ENCODE data around the gene TUBB1. TPM values are rescaled to one million over a fixed set of nuclear protein-coding genes. Genes with fewer than 3 reads are reported as not detected.
A peak's percentile ranks its signal among the peaks of the same experiment; 100 is the strongest.

Gene TUBB1
- total and polyA plus RNA-seq, 11 donors, result 0.07 to 0.64 (median 0.22) TPM; not detected in 1

GRCh38 chr20:59062081-59062480, 42.9 kb downstream of the TUBB1 start:
- intact Hi-C loops (cut with DNase I), result no loop called here
- TF ChIP-seq CTCF (IDR thresholded peaks at IDR 0.05) (no peak), POLR2A (IDR thresholded peaks at IDR 0.05) (no peak)
- Histone ChIP-seq H3K36me3 (no peaks in the 10 kb centered on the region), H3K9me3 (peaks cover 0 to 1% (median 0%) of the 10 kb centered on the region in 12 donors), H3K4me1 (peaks cover 0 to 20% (median 12%) of the 10 kb centered on the region in 12 donors), H3K27me3 (no peaks in the 10 kb centered on the region), H3K4me3 (no peak overlapping the region), H3K27ac (no peak overlapping the region)
- 61 to 68% (median 64%) methylated on average over 4 of the region's 4 CpGs for WGBS, 4 donors
- ATAC-seq, result peak in 2 of 4 donors; percentile 41 to 50
- DNase-seq, result no peak

DNA sequence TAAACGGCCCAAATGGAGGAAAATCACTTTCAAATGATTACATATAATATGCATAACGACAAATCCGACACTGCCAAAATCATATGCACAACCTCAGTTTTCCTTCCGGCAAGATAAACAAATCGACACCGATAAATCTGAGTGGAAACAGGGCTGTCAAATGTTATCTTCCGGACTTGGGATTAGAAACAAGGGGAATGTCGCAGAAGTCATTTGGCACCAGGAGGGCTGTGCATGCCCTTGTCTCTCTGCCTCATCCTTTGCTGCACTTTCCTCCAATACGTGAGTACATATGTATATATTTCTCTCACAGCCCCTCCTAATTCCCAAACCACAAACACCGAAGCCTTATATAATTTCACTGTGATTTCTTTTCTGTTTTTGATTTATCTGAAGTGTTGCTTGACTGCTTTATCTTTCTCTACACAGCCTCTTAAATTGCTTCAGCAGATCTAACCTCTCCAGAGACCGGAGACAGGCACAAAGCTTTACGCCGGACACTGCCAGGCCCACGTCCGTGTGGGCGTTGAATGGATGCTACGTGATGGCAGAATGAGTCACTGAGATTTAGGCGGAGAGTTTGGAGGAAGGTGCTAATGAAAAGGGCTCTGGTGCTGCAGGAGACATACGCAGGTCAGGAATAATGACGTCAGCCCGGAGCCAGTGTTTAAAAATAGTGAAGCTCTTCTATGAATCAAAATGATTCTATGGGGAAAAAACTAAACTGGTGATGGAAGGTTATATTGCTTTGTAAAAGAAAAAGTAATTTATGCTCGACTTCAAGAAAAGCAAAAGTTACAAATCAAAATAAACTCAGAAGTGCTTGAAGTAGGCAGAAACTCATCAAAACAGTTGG, 44.4 kb downstream of the TUBB1 start:
- Histone ChIP-seq H3K9me3 (no peaks in the 10 kb centered on the region), H3K4me3 (peak overlapping the region in 8 of 12 donors; percentile 2 to 31 (median 19)), H3K4me1 (peaks cover 0 to 20% (median 12%) of the 10 kb centered on the region in 12 donors), H3K36me3 (no peaks in the 10 kb centered on the region), H3K27ac (peak overlapping the region in 10 of 12 donors; percentile 17 to 67 (median 58)), H3K27me3 (no peaks in the 10 kb centered on the region)
- DNase-seq, result peak; percentile 44 to 82 (median 65)
- 10 to 15% (median 13%) methylated on average over 22 of the region's 22 CpGs for WGBS, 4 donors
- ATAC-seq, result peak; percentile 73 to 99 (median 99)
- TF ChIP-seq POLR2A (IDR thresholded peaks at IDR 0.05), result no peak
- TF ChIP-seq CTCF (IDR thresholded peaks at IDR 0.05), result no peak
- intact Hi-C loops (cut with DNase I), result no loop called here

- H3K27me3 ChIP-seq, result no peaks in the 10 kb centered on the region
- intact Hi-C loops (cut with DNase I), result no loop called here
- DNase-seq (no peak), ATAC-seq (peak in 2 of 4 donors; percentile 16 to 38)
- 19 to 25% (median 22%) methylated on average over 4 of the region's 4 CpGs for WGBS, 4 donors
- peaks cover 0 to 20% (median 12%) of the 10 kb centered on the region in 12 donors for H3K4me1 ChIP-seq
- TF ChIP-seq CTCF (IDR thresholded peaks at IDR 0.05) (no peak), POLR2A (IDR thresholded peaks at IDR 0.05) (no peak)
- peak overlapping the region in 9 of 12 donors; percentile 7 to 67 (median 54) for H3K27ac ChIP-seq
- H3K9me3 ChIP-seq, result no peaks in the 10 kb centered on the region
- H3K4me3 ChIP-seq, result peak overlapping the region in 6 of 12 donors; percentile 3 to 31 (median 19)
- H3K36me3 ChIP-seq, result no peaks in the 10 kb centered on the region
Measured at GRCh38 chr20:59064214-59064722, 45.0 kb downstream of the TUBB1 start.

GRCh38 chr20:59068534-59068933, 49.3 kb downstream of the TUBB1 start:
- no peak for ATAC-seq
- TF ChIP-seq CTCF (IDR thresholded peaks at IDR 0.05), result no peak
- no peak for TF ChIP-seq POLR2A (IDR thresholded peaks at IDR 0.05)

More at GRCh38 chr20:59068534-59068933, 49.3 kb downstream of the TUBB1 start:
- Histone ChIP-seq H3K4me3 (no peak overlapping the region), H3K27ac (no peak overlapping the region), H3K4me1 (peaks cover 0 to 17% (median 8%) of the 10 kb centered on the region in 12 donors), H3K27me3 (no peaks in the 10 kb centered on the region), H3K36me3 (no peaks in the 10 kb centered on the region), H3K9me3 (no peaks in the 10 kb centered on the region)
- intact Hi-C loops (cut with DNase I), result no loop called here
- WGBS, 4 donors, result 86 to 90% (median 86%) methylated on average over 4 of the region's 4 CpGs
- DNase-seq, result no peak
